Spleen (tissue), 7 donors: ENCODE data around the gene SPATA19.

Experiments
- POLR2A ChIP-seq, 3 donors: fragments of 450-650 bp; IDR thresholded peaks; one replicate each; pipeline ENCODE4 v1.5.1; 2017; ENCODE audit warnings: antibody characterized with exemption in 3 of 3, mild to moderate bottlenecking in 1 of 3
- POLR2AphosphoS5 ChIP-seq, 3 donors: sonication (generic); formaldehyde crosslinking; IDR thresholded peaks; one replicate each; pipeline ENCODE4 v1.5.1; 2017; ENCODE audit warnings: antibody characterized with exemption in 3 of 3
- TF ChIP-seq, protein P1 (sequence below), 11 experiments: fragments of 200-600 bp in 7 of 11; fragments of 450-650 bp in 4 of 11; sonication (generic) in 4 of 11; IDR thresholded peaks in 8 of 11; conservative IDR thresholded peaks in 3 of 11; 1 replicate in 7 of 11; 2 replicates in 4 of 11; pipeline versions ENCODE4 v1.4.0 to v1.8.0; 2016 to 2021; ENCODE audit warnings: antibody characterized with exemption in 11 of 11, inconsistent platforms in 4 of 11, mild to moderate bottlenecking in 1 of 11
- donor health status: DM: no; HTN: no; CAD: no; lungs with moderate emphysema.
- donor health status: DM: no; HTN: no; CAD: no.
- donor health status: DM: no; HTN: no; CAD: no.

DNA sequence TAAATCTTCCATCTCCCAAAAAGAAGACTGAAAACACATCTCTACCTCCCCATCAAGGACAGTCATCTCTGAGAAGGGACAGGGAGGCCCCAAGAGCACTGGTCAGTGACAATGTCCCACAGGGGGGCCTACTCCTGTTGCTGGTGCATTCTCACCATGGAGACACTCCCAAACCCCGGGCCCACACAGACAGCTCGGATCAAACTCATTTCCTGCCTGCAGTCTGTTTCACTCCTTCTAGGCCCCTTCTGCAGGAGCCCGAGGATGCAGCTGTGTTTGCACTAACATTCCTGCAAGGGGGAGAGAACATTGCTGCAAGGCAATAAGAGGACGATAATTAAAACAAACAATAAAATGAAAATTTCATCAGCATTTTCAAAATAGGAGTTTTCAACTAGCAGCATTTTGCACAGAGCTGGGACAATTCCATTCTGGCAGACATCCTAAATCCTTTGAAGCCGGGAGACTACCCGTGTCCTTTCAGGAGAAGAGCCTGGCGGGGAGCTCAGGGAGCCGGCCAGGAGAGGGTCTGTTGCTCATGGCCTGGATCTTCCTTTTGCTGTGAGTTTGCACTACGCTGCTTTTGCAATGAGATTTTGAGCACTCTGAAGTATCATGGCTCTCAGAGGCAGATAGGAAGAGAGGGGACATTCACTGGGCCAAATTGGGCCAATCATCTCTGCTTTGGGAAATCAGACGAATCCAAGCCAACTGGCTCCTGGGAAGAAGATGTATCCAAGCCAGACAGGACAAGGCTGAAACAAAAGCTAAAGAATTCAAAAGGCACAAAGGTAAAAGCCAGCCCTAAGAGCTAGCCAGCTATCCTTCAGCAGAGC lies 33.2 kb downstream of the SPATA19 start:
- TF ChIP-seq, protein P1, sequence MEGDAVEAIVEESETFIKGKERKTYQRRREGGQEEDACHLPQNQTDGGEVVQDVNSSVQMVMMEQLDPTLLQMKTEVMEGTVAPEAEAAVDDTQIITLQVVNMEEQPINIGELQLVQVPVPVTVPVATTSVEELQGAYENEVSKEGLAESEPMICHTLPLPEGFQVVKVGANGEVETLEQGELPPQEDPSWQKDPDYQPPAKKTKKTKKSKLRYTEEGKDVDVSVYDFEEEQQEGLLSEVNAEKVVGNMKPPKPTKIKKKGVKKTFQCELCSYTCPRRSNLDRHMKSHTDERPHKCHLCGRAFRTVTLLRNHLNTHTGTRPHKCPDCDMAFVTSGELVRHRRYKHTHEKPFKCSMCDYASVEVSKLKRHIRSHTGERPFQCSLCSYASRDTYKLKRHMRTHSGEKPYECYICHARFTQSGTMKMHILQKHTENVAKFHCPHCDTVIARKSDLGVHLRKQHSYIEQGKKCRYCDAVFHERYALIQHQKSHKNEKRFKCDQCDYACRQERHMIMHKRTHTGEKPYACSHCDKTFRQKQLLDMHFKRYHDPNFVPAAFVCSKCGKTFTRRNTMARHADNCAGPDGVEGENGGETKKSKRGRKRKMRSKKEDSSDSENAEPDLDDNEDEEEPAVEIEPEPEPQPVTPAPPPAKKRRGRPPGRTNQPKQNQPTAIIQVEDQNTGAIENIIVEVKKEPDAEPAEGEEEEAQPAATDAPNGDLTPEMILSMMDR (IDR thresholded peaks at IDR 0.05 in 8 of 11, conservative IDR thresholded peaks at IDR 0.05 in 3 of 11): no peak
- TF ChIP-seq POLR2A (IDR thresholded peaks at IDR 0.05): no peak
- no peak for TF ChIP-seq POLR2AphosphoS5 (IDR thresholded peaks at IDR 0.05)
